ENCODE results near the gene ADD3.

GRCh38 chr10:110163192-110163773 is 155.5 kb downstream of the ADD3 start:
- no peak for TF ChIP-seq MYC (IDR thresholded peaks at IDR 0.05; ENCODE audit: low read depth, low read length)
- TF ChIP-seq CTCF (IDR thresholded peaks at IDR 0.05; ENCODE audit: low read depth, low read length): no peak
- TF ChIP-seq POLR2A (IDR thresholded peaks at IDR 0.05; ENCODE audit: extremely low read depth, insufficient read length): no peak

Measured in NB4 (cell line).